ENCODE data around the gene PSMD9.

PSMD9 gene

GRCh38 chr12:121964813-121965643, 76.4 kb downstream of the PSMD9 start:
- no peak for TF ChIP-seq FOXP2 (optimal IDR thresholded peaks at IDR 0.05; ENCODE audit: borderline replicate concordance, extremely low read depth, extremely low read length, insufficient read depth)
- TF ChIP-seq TAF1 (IDR thresholded peaks at IDR 0.05; ENCODE audit: borderline replicate concordance, insufficient read depth, low read length) = no peak
- TF ChIP-seq SIN3A (IDR thresholded peaks at IDR 0.05; ENCODE audit: borderline replicate concordance, insufficient read depth, low read length) = no peak
- TF ChIP-seq POLR2AphosphoS5 (IDR thresholded peaks at IDR 0.05; ENCODE audit: low read depth, low read length) = no peak
- TF ChIP-seq REST (IDR thresholded peaks at IDR 0.05; ENCODE audit: insufficient read depth in 1 of 2, low read depth in 2 of 2, low read length in 2 of 2) = no peak

- no peak for TF ChIP-seq SIN3A (IDR thresholded peaks at IDR 0.05; ENCODE audit: borderline replicate concordance, insufficient read depth, low read length)
- TF ChIP-seq FOXP2 (optimal IDR thresholded peaks at IDR 0.05; ENCODE audit: borderline replicate concordance, extremely low read depth, extremely low read length, insufficient read depth) = no peak
- no peak for TF ChIP-seq POLR2AphosphoS5 (IDR thresholded peaks at IDR 0.05; ENCODE audit: low read depth, low read length)
These were observed 78.4 kb downstream of the PSMD9 start for GRCh38 chr12:121966959-121967358.
